HG03558 (cell line): ENCODE results near the gene NHS.

Source experiments
- ATAC-seq: cut with Tn5 transposase; IDR thresholded peaks from one replicate; pipeline ENCODE4 v1.9.1; 2021; ENCODE audit warnings: moderate number of reproducible peaks; ENCODE audit not compliant: unreplicated experiment; ENCODE audit errors: extremely low read depth

The NHS gene

GRCh38 chrX:17535229-17535628 is 160.2 kb downstream of the NHS start:
- no peak for ATAC-seq

- no peak for ATAC-seq
Measured at GRCh38 chrX:17537723-17538243, 162.8 kb downstream of the NHS start.

- ATAC-seq = no peak
Measured at GRCh38 chrX:17542123-17542522, 167.1 kb downstream of the NHS start.

GRCh38 chrX:17544821-17545220 is 169.8 kb downstream of the NHS start:
- ATAC-seq = no peak

GRCh38 chrX:17546356-17546755 is 171.4 kb downstream of the NHS start:
- ATAC-seq = no peak

- peak; percentile 60 for ATAC-seq
Measured at GRCh38 chrX:17547658-17548057, 172.7 kb downstream of the NHS start.

GRCh38 chrX:17549107-17549651 is 174.2 kb downstream of the NHS start:
- ATAC-seq = no peak

GRCh38 chrX:17550011-17550410 is 175.0 kb downstream of the NHS start:
- ATAC-seq = no peak

- ATAC-seq = no peak
Measured at GRCh38 chrX:17552044-17552650, 177.1 kb downstream of the NHS start.

- ATAC-seq = no peak
Measured at GRCh38 chrX:17553469-17553868, 178.5 kb downstream of the NHS start.

GRCh38 chrX:17553961-17554482 is 179.0 kb downstream of the NHS start:
- ATAC-seq = no peak

- no peak for ATAC-seq
Measured at GRCh38 chrX:17554914-17555313, 179.9 kb downstream of the NHS start.

- no peak for ATAC-seq
Measured at GRCh38 chrX:17555846-17556245, 180.8 kb downstream of the NHS start.

- no peak for ATAC-seq
Measured at GRCh38 chrX:17559728-17560379, 184.9 kb downstream of the NHS start.

- no peak for ATAC-seq
Measured at GRCh38 chrX:17560385-17560784, 185.4 kb downstream of the NHS start.

- no peak for ATAC-seq
Measured at GRCh38 chrX:17563076-17563475, 188.1 kb downstream of the NHS start.

GRCh38 chrX:17563515-17563914 is 188.5 kb downstream of the NHS start:
- ATAC-seq = no peak

GRCh38 chrX:17564689-17565409 is 189.8 kb downstream of the NHS start:
- no peak for ATAC-seq

GRCh38 chrX:17566740-17567139 is 191.7 kb downstream of the NHS start:
- ATAC-seq = no peak

GRCh38 chrX:17567187-17567586 is 192.2 kb downstream of the NHS start:
- ATAC-seq = no peak

- ATAC-seq = no peak
Measured at GRCh38 chrX:17567821-17568220, 192.8 kb downstream of the NHS start.
